SK-N-MC (cell line): ENCODE data around the gene NCDN.
"Not testable (repeated sequence)": the region's sequence is repeated elsewhere in the genome, so short reads cannot be mapped to it uniquely, and the experiment has no call there.

ENCODE experiments used
- DNase-seq: peaks from one replicate; pipeline ENCODE4 v3.0.0-alpha.2; 2011; ENCODE audit warnings: low read depth, low spot score
- H3K27ac ChIP-seq: fragments of 200-600 bp; sonication (generic); 2 replicates; pipeline ENCODE4 v1.5.1; 2016; ENCODE audit warnings: mixed run types
- H3K36me3 ChIP-seq: fragments of 200-600 bp; sonication (generic); 2 replicates; pipeline ENCODE4 v1.6.1; 2017; ENCODE audit warnings: antibody characterized with exemption, low read length, mixed read lengths; ENCODE audit not compliant: insufficient read depth
- H3K4me3 ChIP-seq: fragments of 200-600 bp; sonication (generic); 2 replicates; pipeline ENCODE4 v1.5.1; 2016
- H3K9ac ChIP-seq: fragments of 200-600 bp; sonication (generic); 2 replicates; pipeline ENCODE4 v1.8.0; 2017; ENCODE audit warnings: mixed run types, mixed read lengths; ENCODE audit not compliant: insufficient read length
- H3K9me3 ChIP-seq: fragments of 200-600 bp; sonication (generic); 2 replicates; pipeline ENCODE4 v1.6.1; 2017; ENCODE audit warnings: low read depth, mild to moderate bottlenecking, antibody characterized with exemption, low read length, moderate library complexity, mixed read lengths
- EZH2 ChIP-seq: fragments of 200-600 bp; sonication (generic); IDR thresholded peaks from one replicate; pipeline ENCODE4 v1.6.1; 2017; ENCODE audit warnings: antibody characterized with exemption
- FOXP2 ChIP-seq: optimal IDR thresholded peaks from 2 replicates; pipeline ENCODE3; 2011; ENCODE audit warnings: mild to moderate bottlenecking, moderate library complexity; ENCODE audit not compliant: insufficient read depth; ENCODE audit errors: extremely low read length, control extremely low read depth
- POLR2AphosphoS5 ChIP-seq: IDR thresholded peaks from 2 replicates; pipeline ENCODE4 v1.6.1; 2012; ENCODE audit warnings: mild to moderate bottlenecking, low read depth, low read length, borderline replicate concordance

Gene NCDN

DNA sequence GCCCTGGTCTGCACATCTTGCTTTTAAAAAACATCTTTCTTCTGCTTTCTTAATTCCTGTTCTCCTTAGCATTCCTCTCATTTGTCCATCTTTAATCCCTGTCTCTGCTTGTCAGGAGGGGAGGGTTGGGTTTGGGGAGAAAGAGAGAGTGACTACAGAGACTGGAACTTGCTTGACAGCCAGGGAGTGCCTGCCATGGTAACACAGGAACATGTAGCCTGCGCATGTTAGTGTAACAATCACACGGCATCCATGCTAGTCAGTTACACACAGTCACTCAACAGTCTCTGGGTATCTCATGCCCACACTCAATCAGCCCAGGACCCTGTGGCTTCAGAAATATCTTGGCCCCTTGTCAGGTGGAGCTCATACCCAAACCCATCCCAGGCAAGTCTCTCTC lies 14.7 kb downstream of the NCDN start:
- no peak for DNase-seq
- no peak overlapping the region for H3K27ac ChIP-seq
- H3K9ac ChIP-seq, result no peak overlapping the region
- H3K36me3 ChIP-seq, result no peaks in the 10 kb centered on the region
- TF ChIP-seq EZH2 (no peak), FOXP2 (no peak), POLR2AphosphoS5 (no peak)
- no peaks in the 10 kb centered on the region for H3K9me3 ChIP-seq
- H3K4me3 ChIP-seq, result no peak overlapping the region

DNA sequence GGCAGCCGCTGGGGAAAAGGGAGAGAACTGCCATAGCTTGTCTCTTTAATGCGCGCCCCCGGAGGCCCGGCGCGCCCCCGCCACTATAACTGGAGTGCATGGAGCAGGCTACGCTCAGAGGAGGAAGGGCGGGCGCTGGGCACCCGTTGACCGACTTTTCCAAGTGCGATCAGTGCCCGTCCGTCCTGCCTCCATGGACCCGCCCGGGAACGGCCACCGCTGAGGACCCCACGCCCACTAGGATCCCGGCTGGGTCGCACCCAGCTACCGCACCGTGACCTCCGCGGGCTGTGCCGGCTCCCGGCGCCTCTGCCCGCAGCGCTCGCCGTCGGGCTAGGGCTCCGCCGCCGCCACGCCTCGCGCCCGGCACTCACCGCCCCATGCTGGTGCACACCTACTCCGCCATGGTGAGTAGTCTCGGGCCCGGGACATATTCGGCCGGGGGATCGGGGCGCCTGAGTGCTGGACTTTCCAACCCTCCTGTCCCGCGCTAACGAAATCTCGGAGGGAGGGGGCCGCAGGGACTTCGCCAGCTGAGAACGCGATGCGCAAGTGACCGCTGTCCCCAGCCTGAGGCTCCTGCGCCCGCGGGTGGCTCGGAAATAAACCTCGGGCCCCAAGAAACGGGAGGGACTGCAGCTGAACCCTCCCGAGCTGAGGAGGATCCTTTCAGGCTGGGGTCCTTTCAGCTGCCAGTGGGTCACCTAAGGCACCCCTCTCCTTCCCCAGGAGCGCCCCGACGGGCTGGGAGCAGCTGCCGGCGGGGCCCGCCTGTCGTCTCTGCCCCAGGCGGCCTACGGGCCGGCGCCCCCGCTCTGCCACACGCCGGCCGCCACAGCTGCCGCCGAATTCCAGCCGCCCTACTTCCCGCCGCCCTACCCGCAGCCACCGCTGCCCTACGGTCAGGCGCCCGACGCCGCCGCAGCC lies 15.9 kb downstream of the NCDN start, which contains the start of gene TFAP2E:
Gene TFAP2E (plus strand): TSS at position 117 of the 927 bp plus-strand sequence. CDS start 264 bp downstream, at position 381.
- Histone ChIP-seq H3K4me3 (no peak within 1 kb of the TSS), H3K27ac (no peak within 1 kb of the TSS), H3K9me3 (no peaks in the 10 kb centered on the region), H3K36me3 (no peaks in the 10 kb centered on the region), H3K9ac (no peak within 1 kb of the TSS)
- no peak for DNase-seq
- TF ChIP-seq EZH2 (no peak), FOXP2 (no peak), POLR2AphosphoS5 (no peak)

DNA sequence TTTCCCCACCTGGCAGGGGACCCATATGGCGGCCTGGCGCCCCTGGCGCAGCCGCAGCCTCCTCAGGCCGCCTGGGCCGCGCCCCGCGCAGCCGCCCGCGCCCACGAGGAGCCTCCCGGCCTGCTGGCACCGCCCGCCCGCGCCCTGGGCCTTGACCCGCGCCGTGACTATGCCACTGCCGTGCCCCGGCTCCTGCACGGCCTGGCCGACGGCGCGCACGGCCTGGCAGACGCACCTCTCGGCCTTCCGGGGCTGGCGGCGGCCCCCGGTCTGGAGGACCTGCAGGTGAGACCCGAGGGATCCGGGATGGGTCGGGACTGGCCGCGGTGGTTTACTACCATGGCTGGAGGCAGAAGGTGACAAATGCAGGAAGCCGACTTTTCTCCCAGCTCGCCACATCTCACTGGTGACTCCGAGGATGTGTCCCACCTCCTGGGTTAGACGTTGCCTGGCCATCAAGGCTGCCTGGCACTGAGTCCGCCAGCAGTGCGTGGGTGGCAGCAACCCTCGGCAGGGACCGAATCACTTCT lies 16.6 kb downstream of the NCDN start:
- DNase-seq, result no peak
- no peak for TF ChIP-seq FOXP2
- no peak for TF ChIP-seq EZH2
- no peak for TF ChIP-seq POLR2AphosphoS5
- H3K27ac ChIP-seq, result no peak overlapping the region

DNA sequence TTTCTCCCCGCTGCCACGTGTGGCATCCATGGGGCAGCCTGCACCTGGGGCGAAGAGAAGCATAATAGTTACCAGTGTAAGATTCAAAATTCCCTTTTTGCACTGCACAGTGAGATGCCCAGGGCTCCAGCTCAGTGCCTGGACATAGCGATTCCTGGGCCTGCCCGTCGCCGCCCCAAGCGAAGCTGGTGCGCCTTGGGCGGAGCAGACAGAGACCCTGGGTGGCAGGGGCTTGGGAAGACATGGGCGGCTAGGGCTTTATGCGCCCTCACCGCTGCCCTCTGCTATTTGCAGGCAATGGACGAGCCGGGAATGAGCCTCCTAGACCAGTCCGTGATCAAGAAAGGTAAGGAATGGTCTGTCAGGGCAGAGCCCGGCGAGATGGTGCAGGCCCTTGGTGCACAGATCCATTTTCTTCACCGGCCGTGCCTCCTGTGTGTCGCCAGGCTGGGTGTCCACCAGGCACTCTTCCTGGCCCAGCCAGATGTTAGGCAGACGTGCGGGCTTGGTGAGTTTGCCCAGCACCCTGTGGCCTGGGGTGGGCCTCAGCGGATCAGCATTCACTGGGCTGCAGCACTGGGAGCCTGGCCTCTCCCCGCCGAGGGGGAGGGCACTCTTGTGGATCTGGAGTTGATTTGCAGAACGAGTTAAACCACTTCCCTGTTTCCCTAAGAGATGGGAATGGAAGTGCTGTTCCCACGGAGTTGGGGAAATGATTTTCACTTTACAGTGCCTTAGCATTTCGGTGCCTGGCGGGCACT lies 17.2 kb downstream of the NCDN start:
- Histone ChIP-seq H3K27ac (no peak overlapping the region), H3K4me3 (no peak overlapping the region), H3K36me3 (no peaks in the 10 kb centered on the region), H3K9ac (no peak overlapping the region), H3K9me3 (no peaks in the 10 kb centered on the region)
- no peak for TF ChIP-seq POLR2AphosphoS5
- no peak for TF ChIP-seq EZH2
- TF ChIP-seq FOXP2, result no peak
- no peak for DNase-seq

More for the DNA sequence above, 16.6 kb downstream of the NCDN start:
- Histone ChIP-seq H3K9ac (no peak overlapping the region), H3K9me3 (no peaks in the 10 kb centered on the region), H3K36me3 (no peaks in the 10 kb centered on the region), H3K4me3 (no peak overlapping the region)

DNA sequence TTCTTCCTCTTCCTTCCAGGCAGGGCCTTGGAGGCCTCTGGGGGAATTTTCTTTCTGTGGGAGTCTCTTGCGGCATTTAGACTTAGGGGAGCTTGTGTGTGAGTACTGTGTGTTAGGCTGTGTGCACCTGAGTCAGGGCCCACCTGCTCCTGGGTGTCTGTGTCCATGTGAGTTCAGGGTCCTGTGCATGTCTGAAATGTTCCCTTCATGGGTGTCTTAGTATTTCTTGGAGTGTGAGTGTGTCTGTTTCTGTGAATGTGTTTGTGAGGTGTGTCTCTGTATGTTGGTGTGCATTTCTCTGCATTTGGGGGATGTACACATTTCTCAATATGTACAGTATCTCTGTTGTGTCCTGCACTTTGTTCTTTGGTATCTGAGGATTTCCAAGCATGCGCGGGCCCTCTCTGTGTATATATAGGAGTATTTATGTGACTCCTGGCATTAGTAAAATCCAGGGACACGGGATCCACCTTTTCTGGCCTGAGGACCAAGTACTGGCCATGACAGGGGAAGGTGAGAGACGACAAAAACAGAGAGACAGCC lies 17.9 kb downstream of the NCDN start:
- Histone ChIP-seq H3K9ac (no peak overlapping the region), H3K9me3 (no peaks in the 10 kb centered on the region), H3K36me3 (no peaks in the 10 kb centered on the region), H3K4me3 (no peak overlapping the region), H3K27ac (no peak overlapping the region)
- TF ChIP-seq POLR2AphosphoS5 (no peak), EZH2 (no peak), FOXP2 (no peak)
- no peak for DNase-seq

DNA sequence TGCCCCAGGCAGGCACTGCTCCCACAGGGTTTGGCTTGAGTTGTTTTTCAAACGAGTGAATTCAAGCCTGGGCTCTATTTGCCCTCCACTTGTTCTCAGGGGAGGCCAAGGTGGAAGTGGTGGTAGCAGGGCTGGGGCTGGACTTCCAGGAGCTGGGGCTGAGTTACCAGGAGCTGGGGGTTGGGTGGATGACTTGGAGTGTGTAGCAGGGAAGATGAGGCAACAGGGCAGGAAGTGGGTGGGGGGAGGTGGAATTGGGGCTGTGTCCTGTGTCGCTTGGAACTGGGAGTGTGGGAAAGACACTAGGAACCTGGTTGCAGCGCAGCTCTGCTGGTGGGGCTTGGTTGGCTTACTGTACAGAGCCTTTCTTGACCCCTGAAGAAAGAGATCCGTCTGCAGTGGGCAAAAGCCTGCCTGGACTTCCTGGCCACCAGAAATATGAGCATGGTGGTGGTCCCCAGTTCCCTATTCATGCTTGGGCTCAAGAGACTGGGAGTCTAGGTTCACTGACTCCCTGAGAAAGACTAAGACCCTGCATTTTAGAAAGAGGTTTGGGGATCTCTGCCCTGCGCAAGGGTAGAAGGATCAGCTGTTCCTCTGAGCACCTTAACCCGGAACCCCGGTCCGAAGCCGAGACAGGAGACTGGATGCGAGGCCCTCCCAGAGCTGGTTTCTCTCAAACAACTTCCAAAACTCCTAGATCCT lies 18.6 kb downstream of the NCDN start:
- no peak overlapping the region for H3K4me3 ChIP-seq
- H3K9me3 ChIP-seq, result no peaks in the 10 kb centered on the region
- no peaks in the 10 kb centered on the region for H3K36me3 ChIP-seq
- TF ChIP-seq FOXP2, result no peak
- TF ChIP-seq EZH2, result no peak
- no peak for TF ChIP-seq POLR2AphosphoS5
- H3K27ac ChIP-seq, result no peak overlapping the region
- DNase-seq, result no peak
- H3K9ac ChIP-seq, result peak overlapping the region; percentile 45

DNA sequence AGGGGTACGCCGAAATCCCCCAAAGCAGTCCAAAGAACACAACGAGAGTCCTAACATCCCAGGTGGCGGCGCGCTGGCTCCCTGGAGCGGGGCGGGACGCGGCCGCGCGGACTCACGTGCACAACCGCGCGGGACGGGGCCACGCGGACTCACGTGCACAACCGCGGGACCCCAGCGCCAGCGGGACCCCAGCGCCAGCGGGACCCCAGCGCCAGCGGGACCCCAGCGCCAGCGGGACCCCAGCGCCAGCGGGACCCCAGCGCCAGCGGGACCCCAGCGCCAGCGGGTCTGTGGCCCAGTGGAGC lies 19.1 kb downstream of the NCDN start:
- H3K9me3 ChIP-seq, H3K36me3 ChIP-seq, DNase-seq, H3K4me3 ChIP-seq, H3K27ac ChIP-seq: not testable (repeated sequence)
- peak overlapping the region; percentile 45 for H3K9ac ChIP-seq
